ENCODE results near the gene ING5. TPM values are rescaled to one million over a fixed set of nuclear protein-coding genes. Genes with fewer than 3 reads are reported as not detected.

The ING5 gene
- total RNA-seq, 1 experiment from 2014 or later: 28.6 TPM

- Histone ChIP-seq H3K4me1 (no peaks in the 10 kb centered on the region), H3K9me3 (no peaks in the 10 kb centered on the region), H3K36me3 (ENCODE audit: control insufficient read depth, insufficient read depth, low read length) (no peaks in the 10 kb centered on the region), H3K27me3 (replicated peaks; ENCODE audit: control insufficient read depth, insufficient read depth, low read length) (no peaks in the 10 kb centered on the region), H3K4me3 (ENCODE audit: low read depth, low read length) (no peak overlapping the region)
- no TSS peak for BruUV-seq (replicated peaks)
- DNase-seq: no peak
- Mint-ChIP-seq H3K27me3 (ENCODE audit: insufficient read depth, unreplicated experiment) (no peaks in the 10 kb centered on the region), H3K36me3 (ENCODE audit: insufficient read depth, unreplicated experiment) (peaks cover 8% of the 10 kb centered on the region), H3K4me3 (ENCODE audit: unreplicated experiment) (no peak overlapping the region), H3K27ac (ENCODE audit: unreplicated experiment) (no peak overlapping the region), H3K4me1 (ENCODE audit: low read depth, unreplicated experiment) (peaks cover 12% of the 10 kb centered on the region), H3K9me3 (ENCODE audit: unreplicated experiment) (no peaks in the 10 kb centered on the region)
- intact Hi-C loops (cut with micrococcal nuclease; ENCODE audit: unreplicated experiment): no loop called here
- ChIA-PET POLR2A (no interaction called here), CTCF (no interaction called here)
- no peak for TF ChIP-seq CTCF (IDR thresholded peaks at IDR 0.05; ENCODE audit: insufficient read depth in 1 of 2, low read depth in 1 of 2, low read length in 1 of 2, severe bottlenecking in 1 of 2, unreplicated experiment in 1 of 2)
Observed at GRCh38 chr2:241763551-241764274, 61.9 kb downstream of the ING5 start.

- Mint-ChIP-seq H3K9me3 (ENCODE audit: unreplicated experiment) (no peaks in the 10 kb centered on the region), H3K4me3 (ENCODE audit: unreplicated experiment) (no peak overlapping the region), H3K27ac (ENCODE audit: unreplicated experiment) (no peak overlapping the region), H3K36me3 (ENCODE audit: insufficient read depth, unreplicated experiment) (peaks cover 8% of the 10 kb centered on the region), H3K4me1 (ENCODE audit: low read depth, unreplicated experiment) (peaks cover 9% of the 10 kb centered on the region), H3K27me3 (ENCODE audit: insufficient read depth, unreplicated experiment) (no peaks in the 10 kb centered on the region)
- no peak for TF ChIP-seq CTCF (IDR thresholded peaks at IDR 0.05; ENCODE audit: insufficient read depth in 1 of 2, low read depth in 1 of 2, low read length in 1 of 2, severe bottlenecking in 1 of 2, unreplicated experiment in 1 of 2)
- Histone ChIP-seq H3K4me1 (no peaks in the 10 kb centered on the region), H3K36me3 (ENCODE audit: control insufficient read depth, insufficient read depth, low read length) (no peaks in the 10 kb centered on the region), H3K4me3 (ENCODE audit: low read depth, low read length) (no peak overlapping the region), H3K27me3 (replicated peaks; ENCODE audit: control insufficient read depth, insufficient read depth, low read length) (no peaks in the 10 kb centered on the region), H3K9me3 (no peaks in the 10 kb centered on the region)
- BruUV-seq (replicated peaks): no TSS peak
- no peak for DNase-seq
- CTCF ChIA-PET: no interaction called here
- POLR2A ChIA-PET: no interaction called here
- intact Hi-C loops (cut with micrococcal nuclease; ENCODE audit: unreplicated experiment): no loop called here
Observed at GRCh38 chr2:241764275-241765241, 62.7 kb downstream of the ING5 start.

- H3K36me3 Mint-ChIP-seq (ENCODE audit: insufficient read depth, unreplicated experiment): peaks cover 15% of the 10 kb centered on the region
- H3K27ac Mint-ChIP-seq (ENCODE audit: unreplicated experiment): no peak overlapping the region
- peaks cover 11% of the 10 kb centered on the region for H3K4me1 Mint-ChIP-seq (ENCODE audit: low read depth, unreplicated experiment)
- no peak overlapping the region for H3K4me3 Mint-ChIP-seq (ENCODE audit: unreplicated experiment)
- Histone ChIP-seq H3K36me3 (ENCODE audit: control insufficient read depth, insufficient read depth, low read length) (no peaks in the 10 kb centered on the region), H3K9me3 (no peaks in the 10 kb centered on the region), H3K27me3 (replicated peaks; ENCODE audit: control insufficient read depth, insufficient read depth, low read length) (no peaks in the 10 kb centered on the region), H3K4me1 (peaks cover 26% of the 10 kb centered on the region), H3K4me3 (ENCODE audit: low read depth, low read length) (no peak overlapping the region)
- DNase-seq: no peak
- no peaks in the 10 kb centered on the region for H3K27me3 Mint-ChIP-seq (ENCODE audit: insufficient read depth, unreplicated experiment)
- no peaks in the 10 kb centered on the region for H3K9me3 Mint-ChIP-seq (ENCODE audit: unreplicated experiment)
- BruUV-seq (replicated peaks): no TSS peak
- POLR2A ChIA-PET: no interaction called here
- CTCF ChIA-PET: no interaction called here
- intact Hi-C loops (cut with micrococcal nuclease; ENCODE audit: unreplicated experiment): no loop called here
- TF ChIP-seq CTCF (IDR thresholded peaks at IDR 0.05; ENCODE audit: insufficient read depth in 1 of 2, low read depth in 1 of 2, low read length in 1 of 2, severe bottlenecking in 1 of 2, unreplicated experiment in 1 of 2): no peak
Observed at GRCh38 chr2:241767464-241768250, 65.8 kb downstream of the ING5 start.
